Ovary (tissue), 9 donors: ENCODE data around the gene PI4K2B. TPM values are rescaled to one million over a fixed set of nuclear protein-coding genes. Genes with fewer than 3 reads are reported as not detected.
"Not testable (repeated sequence)": the region's sequence is repeated elsewhere in the genome, so short reads cannot be mapped to it uniquely, and the experiment has no call there.

Experiments
- DNase-seq, 5 donors: peaks; one replicate each; pipeline ENCODE4 v3.0.0-alpha.2; 2019 to 2020
- H3K27ac ChIP-seq, 2 donors: fragments of 200-600 bp; one replicate each; pipeline versions ENCODE4 v1.5.1 to v1.8.0; 2019 to 2022
- H3K27me3 ChIP-seq: fragments of 200-600 bp; one replicate; pipeline ENCODE4 v1.8.0; 2022
- H3K36me3 ChIP-seq: fragments of 200-600 bp; sonication (generic); one replicate; pipeline ENCODE4 v1.5.1; 2019
- H3K4me1 ChIP-seq: one replicate; pipeline ENCODE4 v1.8.1; 2013; ENCODE audit warnings: mild to moderate bottlenecking, moderate library complexity; ENCODE audit not compliant: insufficient read depth
- H3K4me3 ChIP-seq: fragments of 200-600 bp; sonication (generic); one replicate; pipeline ENCODE4 v1.5.1; 2017
- H3K9me3 ChIP-seq, 2 donors: fragments of 200-600 bp in 1 of 2; sonication (generic) in 1 of 2; one replicate each; pipeline versions ENCODE4 v1.5.1 to v1.8.1; 2013 to 2019; ENCODE audit warnings: mild to moderate bottlenecking in 1 of 2, moderate library complexity in 1 of 2
- EP300 ChIP-seq: sonication (generic); formaldehyde crosslinking; IDR thresholded peaks from one replicate; pipeline ENCODE4 v1.6.1; 2017; ENCODE audit warnings: antibody characterized with exemption
- POLR2A ChIP-seq: fragments of 450-650 bp; IDR thresholded peaks from one replicate; pipeline ENCODE4 v1.6.1; 2017; ENCODE audit warnings: antibody characterized with exemption, mild to moderate bottlenecking, moderate library complexity
- WGBS, 3 donors: extraction: QIAGEN DNeasy Blood & Tissue Kit in 1 of 3; methylation state at CpG; one replicate each; pipeline versions ENCODE4 v1.1.5 to v1.1.7; 2013 to 2017; 5-methylcytosine and 5-hydroxymethylcytosine counted together
- intact Hi-C, 4 donors: fragments of 100-400 bp; cut with DNase I; formaldehyde crosslinking; loops; one replicate each; pipeline versions ENCODE4 v1.11.0 to v1.15.1; 2022 to 2023
- polyA plus RNA-seq, 2 donors: library from polyadenylated mRNA; stranded (reverse); fragments of 200-250 nt in 1 of 2; fragments of 350-450 nt in 1 of 2; fragmentation: Illumina TruSeq in 1 of 2; extraction: RNeasy Lipid Tissue Mini Kit (QIAGEN cat#74804) in 1 of 2; gene quantifications; one replicate each; pipeline ENCODE4 v1.2.3, GENCODE V29; 2013 to 2014
- total RNA-seq, 7 donors: library from RNA; depleted of rRNA in 2 of 7; stranded (reverse); fragments of >200 nt in 2 of 7; fragmentation: NEBNext Ultra II Directional in 3 of 7; extraction: Animal tissue kit (Norgen Biotek cat#: 25700) in 3 of 7; gene quantifications; one replicate each; pipeline versions ENCODE4 v1.1.0 to v1.2.4, GENCODE V29; 2016 to 2023
- TF ChIP-seq, protein P1 (sequence below), 3 donors: fragments of 450-650 bp in 2 of 3; fragments of 200-600 bp in 1 of 3; IDR thresholded peaks; one replicate each; pipeline versions ENCODE4 v1.5.1 to v1.8.0; 2016 to 2022; ENCODE audit warnings: antibody characterized with exemption in 3 of 3, mild to moderate bottlenecking in 1 of 3
- donor health status: DM: no; HTN: no; CAD: no; lungs with moderate emphysema.
- donor health status: DM: no; HTN: no; CAD: no.
- donor health status: Bipolar disorder and iron deficiency.
- donor health status: DM: yes; HTN: yes; CAD: no.
- donor health status: DM: no; HTN: no; CAD: no.
- donor health status: DM: yes; HTN: yes; CAD: no.

PI4K2B gene
- total and polyA plus RNA-seq, 9 donors, result 4.7 to 10.1 (median 8.9) TPM

DNA sequence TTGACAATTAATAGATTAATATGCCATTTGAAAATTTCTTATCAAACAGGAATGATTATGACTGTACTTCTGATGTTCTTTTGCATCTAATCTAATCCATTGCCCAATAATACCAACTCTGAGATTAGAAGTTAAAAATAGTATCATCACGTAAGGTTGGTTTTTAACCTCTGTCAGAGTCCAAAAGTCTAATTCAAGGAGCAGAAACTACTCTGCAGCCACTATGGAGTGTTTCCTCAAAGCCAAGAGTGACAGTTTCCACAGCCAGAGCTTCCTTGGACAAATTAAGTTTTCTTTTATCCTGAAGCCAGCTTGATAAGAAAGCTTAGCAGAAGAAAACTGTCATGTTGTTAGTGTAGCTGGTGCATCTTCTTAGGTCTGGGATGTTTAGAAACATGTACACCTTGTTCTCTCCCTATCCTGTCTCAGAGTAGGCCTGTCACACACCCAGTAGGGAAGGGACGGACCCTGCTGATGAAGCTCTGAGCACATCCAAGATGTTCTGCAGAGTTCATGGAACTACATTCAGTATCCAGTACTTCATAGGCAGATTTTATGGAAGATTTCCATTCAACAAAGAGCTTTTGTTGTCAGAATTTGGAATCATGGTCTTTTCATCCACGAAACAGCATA lies 20.4 kb upstream of the PI4K2B start:
- DNase-seq, result no peak
- intact Hi-C loops, result no loop called here
- no peak for TF ChIP-seq POLR2A
- Histone ChIP-seq H3K4me3 (no peak overlapping the region), H3K9me3 (no peaks in the 10 kb centered on the region), H3K4me1 (no peaks in the 10 kb centered on the region), H3K27me3 (no peaks in the 10 kb centered on the region), H3K36me3 (no peaks in the 10 kb centered on the region), H3K27ac (no peak overlapping the region)
- 78 to 84% (median 81%) methylated on average over 3 of the region's 3 CpGs for WGBS, 3 donors

DNA sequence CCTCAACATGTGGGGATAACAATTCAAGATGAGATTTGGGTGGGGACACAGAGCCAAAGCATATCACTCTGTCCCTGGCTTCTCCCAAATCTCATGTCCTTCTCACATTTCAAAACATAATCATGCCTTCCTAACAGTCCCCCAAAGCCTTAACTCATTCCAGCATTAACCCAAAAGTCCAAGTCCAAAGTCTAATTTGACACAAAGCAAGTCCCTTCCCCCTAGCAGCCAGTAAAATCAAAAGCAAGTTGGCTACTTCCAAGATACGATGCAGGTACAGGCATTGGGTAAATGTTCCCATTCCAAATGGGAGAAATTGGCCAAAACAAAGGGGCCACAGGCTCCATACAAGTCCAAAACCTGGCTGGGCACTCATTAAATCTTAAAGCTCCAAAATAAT lies 19.1 kb upstream of the PI4K2B start:
- DNase-seq, intact Hi-C loops, H3K9me3 ChIP-seq, H3K27ac ChIP-seq, H3K36me3 ChIP-seq, H3K4me1 ChIP-seq, H3K27me3 ChIP-seq, H3K4me3 ChIP-seq: not testable (repeated sequence)
- 82 to 96% (median 88%) methylated on average over 1 of the region's 1 CpG for WGBS, 3 donors

DNA sequence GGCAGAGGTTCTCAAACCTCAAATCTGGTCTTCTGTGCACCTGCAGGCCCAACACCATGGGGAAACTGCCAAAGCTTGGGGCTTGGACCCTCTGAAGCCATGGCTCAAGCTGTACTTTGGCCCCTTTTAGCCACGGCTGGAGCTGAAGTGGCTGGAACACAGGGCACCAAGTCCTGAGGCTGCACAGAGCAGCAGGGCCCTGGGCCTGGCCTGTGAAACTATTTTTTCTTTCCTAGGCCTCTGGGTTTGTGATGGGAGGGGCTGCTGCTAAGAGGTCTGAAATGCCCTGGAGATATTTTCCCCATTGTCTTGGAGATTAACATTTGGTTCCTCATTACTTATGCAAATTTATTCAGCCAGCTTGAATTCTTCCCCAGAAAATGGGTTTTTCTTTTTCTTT lies 18.3 kb upstream of the PI4K2B start:
- peaks cover 0 to 4% of the 10 kb centered on the region in 2 donors for H3K9me3 ChIP-seq
- H3K36me3 ChIP-seq, result no peaks in the 10 kb centered on the region
- intact Hi-C loops, result no loop called here
- H3K4me1 ChIP-seq, result no peaks in the 10 kb centered on the region
- TF ChIP-seq POLR2A, result no peak
- TF ChIP-seq EP300, result no peak
- TF ChIP-seq, protein P1, sequence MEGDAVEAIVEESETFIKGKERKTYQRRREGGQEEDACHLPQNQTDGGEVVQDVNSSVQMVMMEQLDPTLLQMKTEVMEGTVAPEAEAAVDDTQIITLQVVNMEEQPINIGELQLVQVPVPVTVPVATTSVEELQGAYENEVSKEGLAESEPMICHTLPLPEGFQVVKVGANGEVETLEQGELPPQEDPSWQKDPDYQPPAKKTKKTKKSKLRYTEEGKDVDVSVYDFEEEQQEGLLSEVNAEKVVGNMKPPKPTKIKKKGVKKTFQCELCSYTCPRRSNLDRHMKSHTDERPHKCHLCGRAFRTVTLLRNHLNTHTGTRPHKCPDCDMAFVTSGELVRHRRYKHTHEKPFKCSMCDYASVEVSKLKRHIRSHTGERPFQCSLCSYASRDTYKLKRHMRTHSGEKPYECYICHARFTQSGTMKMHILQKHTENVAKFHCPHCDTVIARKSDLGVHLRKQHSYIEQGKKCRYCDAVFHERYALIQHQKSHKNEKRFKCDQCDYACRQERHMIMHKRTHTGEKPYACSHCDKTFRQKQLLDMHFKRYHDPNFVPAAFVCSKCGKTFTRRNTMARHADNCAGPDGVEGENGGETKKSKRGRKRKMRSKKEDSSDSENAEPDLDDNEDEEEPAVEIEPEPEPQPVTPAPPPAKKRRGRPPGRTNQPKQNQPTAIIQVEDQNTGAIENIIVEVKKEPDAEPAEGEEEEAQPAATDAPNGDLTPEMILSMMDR (IDR thresholded peaks at IDR 0.05), result no peak
- H3K27me3 ChIP-seq, result no peaks in the 10 kb centered on the region
- WGBS, 3 donors, result 70 to 78% (median 71%) methylated on average over 1 of the region's 1 CpG
- H3K27ac ChIP-seq, result no peak overlapping the region
- DNase-seq, result no peak
- H3K4me3 ChIP-seq, result no peak overlapping the region

DNA sequence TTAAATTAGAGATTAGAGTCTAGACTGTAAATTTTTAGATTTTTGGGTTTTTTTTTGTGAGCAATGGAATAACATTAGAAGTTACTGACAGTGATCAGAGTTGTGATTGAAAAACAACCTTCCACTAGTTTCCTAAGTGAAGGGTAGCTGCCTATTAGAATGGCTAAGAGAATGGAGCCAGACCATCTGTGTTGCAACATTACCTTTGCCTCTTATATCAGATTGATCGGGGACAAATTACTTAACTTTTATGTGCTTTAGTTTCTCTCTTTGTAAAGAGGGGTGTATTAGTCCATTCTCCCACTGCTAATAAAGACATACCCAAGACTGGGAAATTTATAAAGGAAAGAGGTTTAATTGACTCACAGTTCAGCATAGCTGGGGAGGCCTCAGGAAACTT lies 12.5 kb upstream of the PI4K2B start:
- 95 to 98% (median 97%) methylated on average over 1 of the region's 1 CpG for WGBS, 3 donors
- DNase-seq, result no peak

DNA sequence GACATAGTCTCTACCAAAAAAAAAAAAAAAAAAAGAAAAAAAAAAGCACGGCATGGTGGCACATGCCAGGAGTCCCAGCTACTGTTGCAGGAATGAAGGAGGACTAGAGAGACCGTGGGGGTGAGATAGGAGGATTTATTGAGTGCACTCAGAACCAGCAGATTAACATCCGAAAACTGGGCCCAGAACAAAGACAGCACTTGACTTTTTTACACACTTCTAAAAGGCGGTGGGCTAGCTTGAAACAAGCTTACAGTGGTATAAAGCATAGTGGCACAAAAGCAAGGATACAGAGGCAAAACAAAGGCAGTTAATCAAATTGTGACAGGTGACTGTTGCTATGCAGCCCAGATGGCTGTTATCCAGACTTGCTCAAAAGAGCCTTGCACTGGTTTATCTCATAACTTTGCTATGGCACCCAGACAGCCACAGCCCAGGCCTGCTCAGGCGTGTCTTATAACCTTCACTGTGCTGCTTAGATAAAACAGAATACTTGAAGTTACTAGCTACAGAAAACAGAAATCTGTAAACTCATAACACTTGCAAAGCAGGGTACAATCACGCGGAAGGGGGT lies 9.9 kb upstream of the PI4K2B start:
- Histone ChIP-seq H3K4me3 (no peak overlapping the region), H3K9me3 (peaks cover 0 to 5% of the 10 kb centered on the region in 2 donors), H3K27me3 (no peaks in the 10 kb centered on the region), H3K27ac (no peak overlapping the region), H3K4me1 (no peaks in the 10 kb centered on the region), H3K36me3 (no peaks in the 10 kb centered on the region)
- WGBS, 3 donors, result 85% methylated on average over 7 of the region's 7 CpGs
- DNase-seq, result no peak
- intact Hi-C loops, result no loop called here
- TF ChIP-seq EP300, result no peak
- TF ChIP-seq, protein P1 (IDR thresholded peaks at IDR 0.05), result no peak
- no peak for TF ChIP-seq POLR2A

More for the DNA sequence above, 12.5 kb upstream of the PI4K2B start:
- H3K27me3 ChIP-seq, result no peaks in the 10 kb centered on the region
- no peaks in the 10 kb centered on the region for H3K4me1 ChIP-seq
- TF ChIP-seq POLR2A (no peak), EP300 (no peak)
- TF ChIP-seq, protein P1 (IDR thresholded peaks at IDR 0.05), result no peak
- no peak overlapping the region for H3K27ac ChIP-seq
- intact Hi-C loops, result no loop called here
- no peaks in the 10 kb centered on the region for H3K36me3 ChIP-seq
- H3K9me3 ChIP-seq, result peaks cover 0 to 5% of the 10 kb centered on the region in 2 donors
- no peak overlapping the region for H3K4me3 ChIP-seq
